Right renal pelvis (tissue), 4 donors: ENCODE results near the gene TRIM41. TPM values are rescaled to one million over a fixed set of nuclear protein-coding genes. Genes with fewer than 3 reads are reported as not detected.
"Not testable (repeated sequence)": the region's sequence is repeated elsewhere in the genome, so short reads cannot be mapped to it uniquely, and the experiment has no call there.

Experiments used
- DNase-seq, 4 donors: peaks; one replicate each; pipeline ENCODE4 v3.0.0-alpha.2; 2013; ENCODE audit warnings: low read depth in 4 of 4, low spot score in 3 of 4, missing footprints in 1 of 4
- polyA plus RNA-seq, 4 donors: library from polyadenylated mRNA; unstranded; fragments of 120-200 nt; gene quantifications; one replicate each; pipeline ENCODE4 v1.2.1, GENCODE V29; 2013; ENCODE audit not compliant: insufficient read length in 4 of 4

Gene TRIM41
- polyA plus RNA-seq, 4 donors, result 32.1 to 36.3 (median 32.9) TPM

DNA sequence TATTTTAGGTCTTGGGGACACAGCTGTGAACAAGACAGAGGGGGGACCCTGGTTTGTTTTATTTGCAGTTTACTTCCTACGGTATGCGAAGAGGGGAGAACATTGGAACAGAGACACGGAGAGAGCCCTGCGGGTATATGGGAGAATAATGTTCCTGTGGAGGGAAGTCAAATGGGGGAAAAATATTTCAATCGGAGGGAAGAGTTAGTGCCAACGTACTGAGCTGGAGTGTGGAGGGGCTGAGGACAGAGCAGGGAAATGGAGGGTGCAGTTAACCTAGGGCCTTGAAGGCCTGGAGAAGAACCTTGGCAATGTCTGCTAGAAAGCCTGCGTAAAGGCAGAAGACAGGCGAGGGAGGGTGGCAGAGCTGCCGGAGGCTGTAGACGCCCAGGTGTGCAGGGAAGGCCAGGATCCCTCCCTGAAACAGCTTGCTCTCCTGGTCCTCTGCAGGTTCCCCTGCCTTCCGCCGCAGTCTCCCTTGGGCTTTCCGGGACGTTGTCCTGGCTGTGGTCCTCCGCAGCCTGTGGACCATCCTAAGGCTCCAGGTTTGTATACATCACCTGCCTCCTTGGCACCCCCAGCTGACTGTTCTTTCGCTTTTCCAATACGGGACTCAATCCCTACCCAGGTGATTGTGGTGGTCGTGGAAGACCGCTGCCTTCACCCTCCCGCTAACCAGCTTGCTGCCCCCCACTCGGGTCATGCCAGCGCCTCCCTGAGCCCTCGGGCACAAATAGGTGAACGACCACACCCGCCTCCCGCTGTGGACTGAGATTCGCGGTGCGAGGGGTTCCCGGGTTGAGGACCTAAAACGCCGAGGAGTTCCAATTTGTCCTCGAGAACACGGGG, 22.6 kb downstream of the TRIM41 start:
- DNase-seq, result no peak

- DNase-seq, result peak in 3 of 4 donors; percentile 73 to 81 (median 75)
These were observed 23.4 kb downstream of the TRIM41 start for GRCh38 chr5:181246276-181247049.

GRCh38 chr5:181248277-181248676, 25.2 kb downstream of the TRIM41 start:
- DNase-seq, result no peak

DNA sequence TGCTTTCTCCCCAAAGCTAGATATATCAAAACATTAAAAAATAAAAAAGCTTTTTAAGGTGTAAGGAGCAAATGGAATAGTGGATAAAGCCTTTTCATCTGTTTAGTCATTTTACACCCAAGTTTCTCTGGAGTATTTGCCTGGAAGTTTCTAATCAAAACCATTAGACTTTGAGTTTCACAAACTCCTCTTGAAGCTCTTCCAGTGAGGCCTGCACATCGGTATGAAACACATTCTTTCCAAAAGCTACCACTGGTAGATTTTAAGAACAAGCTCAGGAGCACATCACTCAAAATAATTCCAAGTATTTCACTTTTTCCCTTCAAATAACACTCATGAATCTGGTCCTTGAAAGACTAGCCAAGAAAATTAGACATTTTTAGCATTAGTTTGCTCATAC, 32.2 kb downstream of the TRIM41 start:
- DNase-seq, result no peak

DNA sequence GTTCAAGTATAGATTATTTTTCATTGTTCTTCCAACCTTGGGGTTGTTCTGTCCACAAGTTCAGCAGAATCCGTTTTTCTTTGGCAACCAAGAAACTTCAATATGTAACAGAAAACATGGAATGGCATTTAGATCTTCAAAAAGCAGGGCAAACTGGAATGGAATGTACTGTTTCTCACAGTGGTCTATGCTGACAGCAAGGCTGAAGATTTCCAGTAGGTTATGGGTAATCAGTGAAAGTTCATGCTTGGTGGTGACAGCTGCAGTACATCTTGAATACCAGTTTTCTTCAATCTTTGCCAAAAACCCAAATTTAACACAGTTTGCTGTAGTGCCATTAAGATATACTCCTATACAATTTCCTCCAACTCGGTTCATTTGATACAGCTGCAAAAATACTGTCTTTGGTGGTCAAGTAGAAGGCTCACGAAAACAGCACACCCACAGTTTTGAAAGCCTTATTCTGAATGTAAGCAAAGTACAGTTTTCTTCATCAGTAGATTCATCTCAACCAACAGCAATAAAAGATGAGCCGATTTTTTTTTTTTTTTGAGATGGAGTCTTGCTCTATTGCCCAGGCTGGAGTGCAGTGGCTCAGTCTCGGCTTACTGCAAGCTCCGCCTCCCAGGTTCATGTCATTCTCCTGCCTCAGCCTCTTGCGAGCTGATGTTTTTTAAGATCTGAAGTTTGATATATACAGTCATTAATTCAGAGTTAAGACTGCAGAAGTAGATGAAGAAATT, 32.9 kb downstream of the TRIM41 start:
- no peak for DNase-seq

DNA sequence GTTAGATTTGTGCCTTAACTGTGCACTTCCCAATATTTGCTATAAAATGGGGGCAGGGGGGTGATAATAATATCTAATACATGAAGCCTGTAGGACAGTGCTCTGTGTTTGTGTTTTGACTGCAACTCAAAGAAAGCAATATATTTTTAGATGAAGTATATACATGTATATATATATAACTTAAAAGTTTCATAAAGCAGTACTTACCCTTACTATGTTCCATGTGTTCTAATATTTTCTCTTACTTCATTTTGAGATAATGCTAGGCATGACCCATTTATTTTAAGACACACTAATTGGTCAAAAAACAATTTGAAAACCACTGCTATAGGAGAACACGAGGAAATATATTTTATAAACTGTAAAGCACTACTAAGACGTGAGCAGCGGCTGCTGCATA, 35.5 kb downstream of the TRIM41 start:
- DNase-seq, result no peak

- no peak for DNase-seq
These were observed 36.2 kb downstream of the TRIM41 start for GRCh38 chr5:181259283-181259682.

DNA sequence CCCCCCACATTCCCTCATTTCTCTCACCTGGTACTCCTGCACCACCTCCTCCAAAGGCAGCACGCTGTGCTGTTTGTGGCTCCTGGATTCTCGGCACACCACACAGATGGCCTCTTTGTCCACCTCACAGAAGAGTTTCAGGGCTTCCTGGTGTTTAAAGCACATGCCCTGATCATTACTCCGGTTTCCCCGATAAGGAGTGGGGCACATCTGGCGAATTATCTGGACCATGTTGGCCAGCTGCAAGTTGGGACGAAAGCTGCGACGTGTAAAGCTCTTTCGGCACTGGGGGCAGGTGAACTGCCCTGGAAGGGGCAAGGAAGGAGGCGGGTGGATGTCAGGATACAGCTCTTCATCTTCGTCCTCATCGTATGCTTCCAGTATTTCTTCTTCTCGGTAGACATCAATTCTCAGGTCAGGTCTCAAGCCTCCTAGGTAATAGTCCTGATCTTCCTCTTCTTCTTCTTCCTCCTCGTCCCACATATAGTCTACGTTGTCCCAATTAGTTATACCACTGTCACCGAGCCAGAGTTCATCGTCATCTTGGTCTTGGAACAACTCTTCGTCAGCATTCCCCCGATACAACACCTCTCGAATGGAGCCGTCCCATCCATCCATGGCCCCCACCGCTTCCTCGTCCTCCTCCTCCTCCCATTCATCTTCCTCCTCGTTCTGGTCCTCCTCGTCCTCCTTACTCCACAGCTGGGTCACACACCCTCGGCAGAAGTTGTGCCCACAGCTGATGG, 37.1 kb downstream of the TRIM41 start:
- DNase-seq, result no peak

DNA sequence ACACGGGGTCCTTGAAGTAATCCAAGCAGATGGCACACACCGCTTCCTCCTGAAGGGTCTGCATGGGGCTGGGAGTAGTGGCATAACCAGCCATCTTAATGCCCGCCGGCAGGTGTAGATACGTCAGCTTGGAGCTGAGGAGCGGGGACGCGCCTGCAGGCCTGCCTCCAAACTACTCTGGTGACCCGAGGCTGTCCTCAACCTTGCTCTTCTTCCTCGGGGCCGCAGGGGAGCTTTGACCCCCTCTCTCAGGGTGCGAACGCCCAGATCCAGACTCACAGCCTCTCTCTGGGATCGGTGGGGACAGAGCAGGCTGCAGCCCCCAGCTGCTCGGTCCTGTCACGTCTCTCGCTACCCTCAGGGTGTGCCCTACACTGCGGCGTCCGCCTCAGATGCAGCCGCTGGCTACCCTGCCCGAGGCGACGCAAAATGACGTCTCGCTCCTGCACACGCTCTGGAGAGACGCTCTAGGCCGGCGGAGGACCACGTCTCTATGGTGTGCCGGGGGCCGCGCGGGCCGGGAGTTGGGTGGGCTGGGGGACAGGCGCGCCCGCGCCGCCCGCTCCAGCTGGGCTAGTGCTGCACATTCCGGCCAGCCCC, 37.7 kb downstream of the TRIM41 start, which contains the start of gene TRIM52:
Gene TRIM52, minus strand, starts transcription at position 424 of the 600 bp plus-strand sequence. Its CDS starts 330 bp downstream, at position 94.
- DNase-seq, result peak in 3 of 4 donors; percentile 83 to 87 (median 84)

DNA sequence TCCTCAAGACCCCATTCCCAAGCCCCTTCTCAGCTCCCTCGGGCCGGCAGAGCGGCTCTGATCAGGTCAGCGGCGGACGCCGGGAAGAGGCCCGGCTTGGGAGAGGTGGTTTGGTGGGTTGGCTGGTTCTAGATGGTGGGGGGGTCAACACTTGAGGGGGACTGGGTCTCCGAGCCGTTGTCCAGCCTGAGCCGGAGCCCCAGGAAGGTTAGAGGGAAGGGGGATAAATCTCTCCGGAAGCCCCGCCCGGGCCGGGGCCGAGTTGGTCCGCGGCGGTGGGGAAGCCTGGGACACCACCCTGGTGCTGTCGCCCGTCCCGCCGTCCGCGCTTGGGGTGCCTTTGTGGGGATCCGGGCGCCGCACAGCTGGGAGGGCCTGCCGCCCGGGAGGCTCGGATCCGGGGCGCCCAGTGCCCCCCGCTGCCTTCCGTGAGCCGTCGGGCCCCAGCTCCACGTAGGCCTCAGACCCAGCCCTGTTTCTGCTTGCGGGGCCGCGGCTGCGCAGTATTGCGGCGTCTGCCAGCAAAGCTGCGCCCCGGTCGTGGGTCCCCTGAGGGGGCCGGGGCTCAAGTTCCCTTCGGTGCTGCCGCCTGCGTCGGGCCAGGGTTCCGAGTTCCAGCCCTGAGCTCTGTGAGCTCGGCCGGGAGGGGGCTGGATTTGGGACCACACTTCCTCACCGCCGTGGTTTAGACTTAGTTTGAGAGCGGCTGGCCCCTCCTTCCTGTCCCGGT, 38.4 kb downstream of the TRIM41 start:
- peak in 2 of 4 donors; percentile 49 to 72 for DNase-seq

- no peak for DNase-seq
These were observed 40.6 kb downstream of the TRIM41 start for GRCh38 chr5:181263633-181264032.

DNA sequence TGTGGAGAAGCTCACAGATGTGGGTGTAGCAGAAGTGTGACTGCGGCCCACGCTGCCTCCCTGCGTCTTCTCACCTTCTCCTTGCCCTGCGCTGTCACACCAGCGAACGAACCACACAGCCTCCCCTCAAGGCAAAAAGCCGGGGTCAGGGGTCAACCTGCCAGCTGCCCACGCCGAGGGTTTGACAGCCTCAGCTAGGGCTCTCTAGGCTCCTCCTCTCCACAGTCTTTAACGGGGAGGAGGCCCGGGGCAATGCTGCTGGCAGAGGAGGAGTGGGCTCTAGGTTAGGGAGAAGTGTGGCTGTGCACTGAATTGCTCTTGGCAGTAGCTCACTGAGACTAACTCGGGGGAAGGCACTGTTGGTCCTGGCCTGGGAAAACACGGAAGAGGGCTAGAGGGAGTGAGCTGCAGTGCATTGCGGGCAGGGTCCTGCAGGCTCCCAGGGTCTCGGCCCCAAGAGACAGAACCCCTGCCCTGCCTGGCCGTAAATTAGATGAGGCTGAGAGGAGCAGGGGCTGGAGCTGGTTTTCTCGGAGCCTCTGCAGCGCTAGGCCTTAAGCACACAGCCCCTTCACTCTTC, 42.1 kb downstream of the TRIM41 start:
- no peak for DNase-seq

GRCh38 chr5:181267291-181267904, 44.3 kb downstream of the TRIM41 start:
- DNase-seq, result not testable (repeated sequence)

- not testable (repeated sequence) for DNase-seq
These were observed 44.8 kb downstream of the TRIM41 start for GRCh38 chr5:181267907-181268306.

- no peak for DNase-seq
These were observed 48.0 kb downstream of the TRIM41 start for GRCh38 chr5:181271081-181271480.

DNA sequence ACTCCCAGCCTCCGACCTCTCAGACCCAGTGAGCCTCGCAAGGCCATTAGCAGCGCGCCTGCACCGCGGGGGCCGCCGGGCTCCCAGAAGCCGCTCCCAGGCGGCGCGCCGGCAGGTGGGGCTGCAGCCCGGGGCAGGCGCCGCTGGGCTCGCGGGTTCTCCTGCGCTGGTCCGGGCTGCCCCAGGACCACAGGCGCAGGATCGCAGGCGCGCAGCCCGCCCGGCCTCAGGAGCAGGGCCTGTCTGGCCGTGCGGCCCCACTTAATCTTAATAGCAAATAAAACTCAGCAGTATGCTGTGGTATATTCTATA, 50.3 kb downstream of the TRIM41 start:
- DNase-seq, result not testable (repeated sequence)

- DNase-seq, result no peak
These were observed 57.2 kb downstream of the TRIM41 start for GRCh38 chr5:181280251-181280762.
